ENCODE results near the gene DISC1. TPM values are rescaled to one million over a fixed set of nuclear protein-coding genes. Genes with fewer than 3 reads are reported as not detected.
"Not testable (repeated sequence)": the region's sequence is repeated elsewhere in the genome, so short reads cannot be mapped to it uniquely, and the experiment has no call there.

DISC1 gene
- total RNA-seq, 1 experiment from 2014 or later: 0.36 TPM

GRCh38 chr1:231899713-231900435 lies 273.3 kb downstream of the DISC1 start:
- H3K36me3 ChIP-seq (ENCODE audit: control insufficient read depth, insufficient read depth, low read length): no peaks in the 10 kb centered on the region
- in situ Hi-C loops (cut with HindIII; ENCODE audit: low pct_unique_long_range_greater_than_20kb, low sequenced_read_pairs): no loop called here
- ATAC-seq (no peak), DNase-seq (ENCODE audit: low read depth, low spot score) (no peak)
- no TSS peak for BruUV-seq (replicated peaks)
- no peak overlapping the region for H3K27ac ChIP-seq (ENCODE audit: low read length)
- no peaks in the 10 kb centered on the region for H3K27me3 ChIP-seq (ENCODE audit: control insufficient read depth, insufficient read depth, low read length)
- H3K4me3 ChIP-seq (ENCODE audit: low read depth in 2 of 2, low read length in 2 of 2): no peak overlapping the region
- H3K9me3 ChIP-seq (ENCODE audit: control insufficient read depth, insufficient read depth, low read depth, low read length): no peaks in the 10 kb centered on the region
- ChIA-PET POLR2A (interaction anchor here (1.1 kb wide), 1 partner anchor 24 kb away, joined by 8 read pairs; no protein-coding TSS in a partner anchor), CTCF (no interaction called here)
- no peaks in the 10 kb centered on the region for H3K4me1 ChIP-seq (ENCODE audit: control insufficient read depth, insufficient read depth, low read length)
- no peak for TF ChIP-seq TCF7L2 (IDR thresholded peaks at IDR 0.05; ENCODE audit: low read depth, low read length)
- no peak for TF ChIP-seq CTCF (IDR thresholded peaks at IDR 0.05)
- no peak for TF ChIP-seq REST (IDR thresholded peaks at IDR 0.05; ENCODE audit: insufficient read depth in 1 of 2, low read depth in 2 of 2, low read length in 1 of 2)
- TF ChIP-seq SIN3A (IDR thresholded peaks at IDR 0.05; ENCODE audit: borderline replicate concordance, insufficient read depth, low read depth, low read length): no peak
- no peak for TF ChIP-seq POLR2AphosphoS5 (IDR thresholded peaks at IDR 0.05; ENCODE audit: low read depth, low read length)
- intact Hi-C loops (cut with micrococcal nuclease; ENCODE audit: unreplicated experiment): no loop called here

- in situ Hi-C loops (cut with HindIII; ENCODE audit: low pct_unique_long_range_greater_than_20kb, low sequenced_read_pairs) (no loop called here), intact Hi-C loops (cut with micrococcal nuclease; ENCODE audit: unreplicated experiment) (no loop called here)
- Histone ChIP-seq H3K36me3 (ENCODE audit: control insufficient read depth, insufficient read depth, low read length) (no peaks in the 10 kb centered on the region), H3K4me3 (ENCODE audit: low read depth in 2 of 2, low read length in 2 of 2) (no peak overlapping the region), H3K27ac (ENCODE audit: low read length) (no peak overlapping the region), H3K4me1 (ENCODE audit: control insufficient read depth, insufficient read depth, low read length) (no peaks in the 10 kb centered on the region), H3K9me3 (ENCODE audit: control insufficient read depth, insufficient read depth, low read depth, low read length) (no peaks in the 10 kb centered on the region), H3K27me3 (ENCODE audit: control insufficient read depth, insufficient read depth, low read length) (no peaks in the 10 kb centered on the region)
- no peak for ATAC-seq
- POLR2A ChIA-PET: no interaction called here
- TF ChIP-seq REST (IDR thresholded peaks at IDR 0.05; ENCODE audit: insufficient read depth in 1 of 2, low read depth in 2 of 2, low read length in 1 of 2) (no peak), CTCF (IDR thresholded peaks at IDR 0.05) (no peak), TCF7L2 (IDR thresholded peaks at IDR 0.05; ENCODE audit: low read depth, low read length) (no peak), POLR2AphosphoS5 (IDR thresholded peaks at IDR 0.05; ENCODE audit: low read depth, low read length) (no peak), SIN3A (IDR thresholded peaks at IDR 0.05; ENCODE audit: borderline replicate concordance, insufficient read depth, low read depth, low read length) (no peak)
- no TSS peak for BruUV-seq (replicated peaks)
- no peak for DNase-seq (ENCODE audit: low read depth, low spot score)
- CTCF ChIA-PET: no interaction called here
Observed at GRCh38 chr1:231903586-231904081, 277.0 kb downstream of the DISC1 start.

- BruUV-seq (replicated peaks); in situ Hi-C loops (cut with HindIII; ENCODE audit: low pct_unique_long_range_greater_than_20kb, low sequenced_read_pairs); H3K27me3 ChIP-seq (ENCODE audit: control insufficient read depth, insufficient read depth, low read length); POLR2A ChIA-PET; DNase-seq (ENCODE audit: low read depth, low spot score); H3K4me1 ChIP-seq (ENCODE audit: control insufficient read depth, insufficient read depth, low read length); H3K9me3 ChIP-seq (ENCODE audit: control insufficient read depth, insufficient read depth, low read depth, low read length); intact Hi-C loops (cut with micrococcal nuclease; ENCODE audit: unreplicated experiment); CTCF ChIA-PET; ATAC-seq; H3K4me3 ChIP-seq (ENCODE audit: low read depth in 2 of 2, low read length in 2 of 2); H3K27ac ChIP-seq (ENCODE audit: low read length); H3K36me3 ChIP-seq (ENCODE audit: control insufficient read depth, insufficient read depth, low read length): not testable (repeated sequence)
Observed at GRCh38 chr1:231907310-231907709, 280.7 kb downstream of the DISC1 start.
